HG02943 (cell line): ENCODE measurements around the gene POU6F2.
"Not testable (repeated sequence)": the region's sequence is repeated elsewhere in the genome, so short reads cannot be mapped to it uniquely, and the experiment has no call there.

Source experiments
- ATAC-seq: cut with Tn5 transposase; IDR thresholded peaks from one replicate; pipeline ENCODE4 v1.9.1; 2021; ENCODE audit warnings: mild to moderate bottlenecking, low read depth, moderate library complexity; ENCODE audit not compliant: unreplicated experiment

Gene POU6F2

GRCh38 chr7:39172137-39172536, 194.4 kb downstream of the POU6F2 start:
- ATAC-seq, result no peak

- ATAC-seq, result no peak
Observed at GRCh38 chr7:39181398-39181797, 203.7 kb downstream of the POU6F2 start.

GRCh38 chr7:39183796-39184195, 206.1 kb downstream of the POU6F2 start:
- ATAC-seq, result no peak

DNA sequence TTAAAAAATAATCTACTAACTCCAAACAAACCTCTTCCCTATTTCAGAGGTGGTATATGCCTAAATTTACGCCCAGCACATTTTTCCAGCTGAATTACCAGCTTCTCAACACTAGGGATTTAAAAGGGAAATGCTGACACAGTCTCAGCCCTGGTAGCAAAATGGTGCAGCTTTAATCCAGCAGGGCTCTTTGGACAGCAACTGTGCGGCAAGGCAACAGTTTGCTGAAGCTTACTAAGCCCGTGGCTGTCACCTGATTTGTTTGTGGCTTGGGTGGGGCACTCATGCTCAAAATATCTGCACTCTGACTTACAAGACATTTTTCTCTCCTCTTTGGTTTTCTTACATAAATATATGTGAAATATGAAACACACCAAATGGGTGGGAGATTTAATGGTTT, 206.7 kb downstream of the POU6F2 start:
- ATAC-seq, result no peak

DNA sequence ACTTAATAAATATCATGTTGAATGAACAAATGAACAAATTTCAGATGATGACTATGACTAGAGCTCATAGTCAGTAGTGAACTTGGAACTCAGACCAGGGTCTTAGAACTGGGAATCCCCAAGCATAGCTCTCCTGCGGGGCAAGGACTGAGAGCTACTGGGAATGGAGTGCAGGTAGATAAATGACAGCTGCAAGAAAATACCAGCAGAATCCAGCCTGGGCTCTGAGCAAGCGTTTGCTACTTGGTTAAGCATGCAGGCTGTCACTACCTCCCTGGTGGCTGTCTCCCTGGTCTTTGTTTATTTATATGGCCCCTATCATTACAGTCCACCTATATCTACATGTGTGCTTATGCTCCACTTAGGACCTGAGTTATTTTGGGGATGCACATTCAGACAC, 208.4 kb downstream of the POU6F2 start:
- ATAC-seq, result no peak

- no peak for ATAC-seq
Observed at GRCh38 chr7:39186671-39187070, 209.0 kb downstream of the POU6F2 start.

- no peak for ATAC-seq
Observed at GRCh38 chr7:39187130-39187529, 209.4 kb downstream of the POU6F2 start.

- ATAC-seq, result no peak
Observed at GRCh38 chr7:39192476-39192875, 214.8 kb downstream of the POU6F2 start.

GRCh38 chr7:39194388-39194787, 216.7 kb downstream of the POU6F2 start:
- ATAC-seq, result not testable (repeated sequence)

DNA sequence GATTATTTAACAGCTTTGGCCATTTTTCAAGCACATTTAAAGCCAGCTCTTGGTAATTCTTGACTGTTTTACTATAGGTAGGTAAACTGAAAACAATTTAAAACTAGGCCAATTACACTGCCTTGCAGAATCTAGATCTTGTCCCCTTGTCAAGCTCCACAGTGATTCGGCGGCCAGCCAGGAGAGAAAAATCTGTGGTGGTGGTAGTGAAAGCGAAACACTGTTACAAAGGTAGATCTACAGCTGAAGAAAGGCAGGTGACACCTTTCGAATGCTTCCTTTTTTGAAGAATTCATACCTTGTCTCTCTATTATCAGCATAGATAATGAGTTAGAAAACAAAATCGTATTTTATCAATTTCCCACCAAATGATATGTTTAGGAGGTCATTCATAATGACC, 218.3 kb downstream of the POU6F2 start:
- no peak for ATAC-seq

DNA sequence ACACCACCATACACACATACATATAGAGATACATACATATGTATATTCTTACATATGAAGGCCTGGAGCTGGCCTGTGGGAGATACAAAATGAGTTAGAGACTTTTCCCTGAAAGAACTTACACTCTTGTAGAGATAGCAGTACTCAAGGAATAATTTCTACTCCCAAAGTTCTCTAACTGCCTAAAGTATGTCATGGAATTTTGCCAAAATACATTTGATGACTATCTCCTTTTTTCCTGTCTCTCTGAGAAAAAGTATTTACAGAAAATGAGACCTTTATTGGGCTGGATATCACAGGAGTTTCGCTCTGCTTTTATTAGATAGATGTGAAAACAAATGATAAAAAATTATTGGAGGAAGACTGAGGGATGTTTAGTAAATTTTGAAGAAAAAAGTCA, 220.1 kb downstream of the POU6F2 start:
- ATAC-seq, result no peak

GRCh38 chr7:39198556-39198955, 220.8 kb downstream of the POU6F2 start:
- no peak for ATAC-seq

GRCh38 chr7:39199006-39199405, 221.3 kb downstream of the POU6F2 start:
- no peak for ATAC-seq

DNA sequence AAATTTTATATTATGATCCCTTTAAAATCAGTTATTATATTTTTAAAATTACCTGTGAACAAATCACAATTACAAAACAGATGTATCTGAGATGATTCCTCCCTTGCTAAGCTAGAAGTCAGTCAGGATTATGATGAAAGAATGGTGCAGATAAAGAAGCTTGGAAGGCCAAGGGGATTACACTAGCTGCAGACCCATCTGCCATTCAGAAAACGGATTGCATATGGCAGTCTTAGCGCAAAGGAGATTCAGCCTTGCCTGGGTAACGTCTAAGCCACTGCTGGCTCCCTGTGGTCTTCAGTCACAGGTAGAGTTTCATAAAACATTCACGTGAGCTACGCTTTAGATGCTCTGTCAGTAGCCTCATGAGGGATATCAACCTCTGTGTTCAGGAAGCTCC, 222.2 kb downstream of the POU6F2 start:
- ATAC-seq, result no peak

DNA sequence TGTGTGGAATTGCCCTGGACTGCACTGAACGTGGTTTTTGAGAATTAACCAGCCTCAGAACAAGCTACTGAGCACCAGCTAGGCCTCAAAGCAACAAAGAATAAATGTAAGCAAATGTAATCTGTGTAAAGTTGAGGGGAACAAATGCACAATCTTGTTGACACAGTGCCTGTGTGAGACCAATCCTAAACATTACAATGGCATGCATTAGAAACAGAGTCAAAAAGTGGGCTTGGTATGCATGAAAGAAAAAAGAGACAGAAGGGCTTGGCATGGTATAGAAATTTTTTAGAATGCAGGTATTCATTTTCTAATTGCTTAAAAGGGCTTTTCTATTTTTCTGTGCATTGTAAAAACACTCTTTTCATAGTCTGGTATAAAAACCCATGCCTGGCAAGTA, 224.3 kb downstream of the POU6F2 start:
- ATAC-seq, result no peak

- no peak for ATAC-seq
Observed at GRCh38 chr7:39210362-39210761, 232.7 kb downstream of the POU6F2 start.

DNA sequence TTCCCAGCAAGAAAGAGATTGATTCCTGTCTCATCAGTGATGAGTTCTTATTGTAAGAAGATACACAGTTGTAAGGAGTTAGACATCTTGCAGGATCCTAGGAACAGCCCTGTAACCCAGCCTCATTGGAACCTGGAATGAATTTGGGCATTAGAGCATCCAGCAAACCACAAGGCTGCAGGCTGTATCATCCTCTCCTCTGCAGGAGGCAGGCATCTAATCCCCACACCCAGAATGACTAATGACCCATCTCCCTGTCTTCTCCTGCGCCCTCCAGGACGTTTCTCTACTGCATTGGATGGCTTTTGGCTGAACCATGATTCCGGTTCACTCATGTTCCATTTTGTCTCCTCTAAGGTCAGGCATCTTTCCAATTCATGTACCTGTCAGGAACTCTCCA, 233.9 kb downstream of the POU6F2 start:
- ATAC-seq, result no peak

DNA sequence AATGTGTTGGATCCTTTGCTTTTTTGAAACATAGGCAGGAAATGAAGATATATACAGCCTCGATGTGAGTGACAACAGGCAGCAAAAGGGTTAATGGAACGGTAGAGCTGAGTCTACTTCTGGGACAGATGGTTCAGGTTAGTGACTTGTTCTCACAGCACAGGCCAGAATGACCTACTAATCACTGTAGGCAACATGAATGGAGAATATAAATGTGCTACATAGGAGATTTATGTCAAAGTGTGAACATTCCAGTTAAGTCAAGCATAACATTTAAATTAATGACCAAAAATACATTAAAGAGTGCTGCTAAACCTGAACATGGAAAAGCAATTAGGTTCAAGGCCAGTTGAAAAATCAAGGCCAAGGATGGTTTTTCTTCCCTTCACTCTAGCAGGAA, 235.2 kb downstream of the POU6F2 start:
- ATAC-seq, result no peak

GRCh38 chr7:39217783-39218182, 240.1 kb downstream of the POU6F2 start:
- no peak for ATAC-seq

DNA sequence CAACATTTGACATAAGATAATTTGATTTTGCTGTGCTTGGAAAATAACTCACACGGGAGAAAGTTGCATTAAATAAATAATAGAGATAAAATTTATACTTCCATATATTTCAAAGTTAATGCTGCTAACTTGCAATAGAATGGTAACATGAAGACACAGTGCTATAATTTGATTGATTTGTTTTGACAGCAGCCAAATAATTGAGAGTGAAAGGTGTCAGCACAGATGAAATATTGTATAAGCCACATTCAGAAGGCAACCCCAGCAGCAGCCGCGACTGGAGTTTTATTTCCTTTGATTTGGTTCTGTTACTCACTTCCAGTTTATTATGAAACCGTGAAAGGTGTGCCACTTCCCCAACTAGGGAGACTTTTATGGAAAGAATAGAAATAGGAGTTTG, 242.2 kb downstream of the POU6F2 start:
- ATAC-seq, result no peak

- ATAC-seq, result no peak
Observed at GRCh38 chr7:39221901-39222300, 244.2 kb downstream of the POU6F2 start.

GRCh38 chr7:39228946-39229345, 251.2 kb downstream of the POU6F2 start:
- no peak for ATAC-seq

GRCh38 chr7:39233851-39234529, 256.3 kb downstream of the POU6F2 start:
- ATAC-seq, result no peak
